AG04449 (cell line): Measurements from ENCODE around the gene RSRC2.
"Not testable (repeated sequence)": the region's sequence is repeated elsewhere in the genome, so short reads cannot be mapped to it uniquely, and the experiment has no call there.

Experiments used
- CTCF ChIA-PET: fragments of 350-600 bp; formaldehyde crosslinking; extraction: SDS; loops from one replicate; lab custom pipeline; 2021; ENCODE audit warnings: antibody characterized with exemption; lab: Yijun Ruan, JAX
- POLR2A ChIA-PET: fragments of 400-600, 350-600 bp; formaldehyde crosslinking; extraction: SDS; loops from one replicate; lab custom pipeline; 2020; ENCODE audit warnings: antibody characterized with exemption, inconsistent platforms; lab: Yijun Ruan, JAX
- DNase-seq: peaks from one replicate; pipeline ENCODE4 v3.0.0-alpha.2; 2010; ENCODE audit warnings: low read depth, low spot score
- H3K4me3 ChIP-seq: 2 replicates; pipeline ENCODE4 v1.5.1; 2011; ENCODE audit warnings: low read depth, mild to moderate bottlenecking, control low read depth, low read length
- CTCF ChIP-seq: IDR thresholded peaks from one replicate; pipeline ENCODE4 v1.5.1; 2011; ENCODE audit warnings: mild to moderate bottlenecking, moderate library complexity, low read length, control low read depth, inconsistent platforms; ENCODE audit not compliant: insufficient read depth; ENCODE audit errors: missing control alignments

RSRC2 gene

GRCh38 chr12:122526683-122527477 lies at the start of gene RSRC2, which contains the start of gene KNTC1:
RSRC2 (minus strand) TSS chr12:122526936; CDS start chr12:122526853, 83 bp downstream.
KNTC1 (plus strand) TSS chr12:122527249; CDS start chr12:122530064, 2,815 bp downstream.
- H3K4me3 ChIP-seq = peak within 1 kb of the TSS; percentile 86
- ChIA-PET POLR2A (interaction anchor here (0.7 to 1.4 kb wide), 6 partner anchors 9 to 901 kb away, joined by 3 to 16 read pairs (median 4); partner anchors contain the start of genes DENR and ZCCHC8), CTCF (interaction anchor here (2.0 kb wide), 1 partner anchor 26 kb away, joined by 4 read pairs; the partner anchor contains the start of gene ZCCHC8)
- DNase-seq = peak; percentile 98
- no peak for TF ChIP-seq CTCF

- no peak for DNase-seq
- ChIA-PET POLR2A (no interaction called here), CTCF (no interaction called here)
- H3K4me3 ChIP-seq = no peak overlapping the region
- no peak for TF ChIP-seq CTCF
Measured at GRCh38 chr12:122571821-122572220, 45.1 kb upstream of the RSRC2 start.

GRCh38 chr12:122570006-122570405 lies 43.3 kb upstream of the RSRC2 start:
- DNase-seq, POLR2A ChIA-PET, H3K4me3 ChIP-seq: not testable (repeated sequence)
- CTCF ChIA-PET = interaction anchor here (1.4 kb wide), 1 partner anchor 224 kb away, joined by 5 read pairs; no protein-coding TSS in a partner anchor

GRCh38 chr12:122569288-122569687 lies 42.6 kb upstream of the RSRC2 start:
- DNase-seq = no peak
- POLR2A ChIA-PET = no interaction called here
- CTCF ChIA-PET = interaction anchor here (1.1 to 1.5 kb wide), 3 partner anchors 11 to 224 kb away, joined by 3 to 5 read pairs (median 3); no protein-coding TSS in a partner anchor
- no peak for TF ChIP-seq CTCF
- H3K4me3 ChIP-seq = no peak overlapping the region

- POLR2A ChIA-PET, DNase-seq, H3K4me3 ChIP-seq: not testable (repeated sequence)
- CTCF ChIA-PET = interaction anchor here (1.2 kb wide), 1 partner anchor 21 kb away, joined by 3 read pairs; no protein-coding TSS in a partner anchor
Measured at GRCh38 chr12:122566816-122567215, 40.1 kb upstream of the RSRC2 start.

GRCh38 chr12:122563361-122563760 lies 36.6 kb upstream of the RSRC2 start:
- POLR2A ChIA-PET = no interaction called here
- DNase-seq = no peak
- H3K4me3 ChIP-seq = no peak overlapping the region
- TF ChIP-seq CTCF = no peak
- CTCF ChIA-PET = interaction anchor here (1.6 kb wide), 1 partner anchor 11 kb away, joined by 4 read pairs; no protein-coding TSS in a partner anchor

GRCh38 chr12:122560138-122560537 lies 33.4 kb upstream of the RSRC2 start:
- DNase-seq = no peak
- POLR2A ChIA-PET = no interaction called here
- no peak for TF ChIP-seq CTCF
- no peak overlapping the region for H3K4me3 ChIP-seq
- CTCF ChIA-PET = no interaction called here
